ENCODE measurements around the gene CCDC85B. TPM values are rescaled to one million over a fixed set of nuclear protein-coding genes. Genes with fewer than 3 reads are reported as not detected.

CCDC85B gene
- total and polyA plus RNA-seq, 2 of the 13 experiments (the other 11 are each of a cell fraction or from before 2014, with no cell fraction given): 8.2 to 19.5 TPM

DNA sequence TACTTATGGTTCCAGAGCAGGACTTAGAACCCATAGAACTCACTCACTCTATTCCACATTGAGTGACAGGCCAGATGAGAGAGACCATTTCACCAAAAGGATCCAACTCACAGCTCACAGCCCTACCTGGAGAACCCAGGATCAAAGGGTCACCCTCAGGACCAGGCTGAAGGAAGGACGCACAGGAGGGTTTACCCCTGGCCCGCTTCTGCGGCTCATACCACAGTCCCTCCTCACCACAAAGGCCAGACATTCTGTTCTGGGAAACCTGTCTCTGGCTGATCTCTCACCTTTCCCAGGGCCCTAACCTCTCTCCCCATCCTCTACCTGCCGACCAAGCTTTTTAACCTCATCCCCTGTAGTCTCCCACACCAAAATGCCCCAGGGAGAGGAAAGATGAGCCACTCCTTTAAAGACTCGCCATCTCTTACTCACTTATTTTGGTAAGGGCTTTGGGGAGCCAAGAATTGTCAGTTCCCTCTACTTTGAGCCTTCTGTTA is 5.1 kb downstream of the CCDC85B start (continued):
- TF ChIP-seq, protein P1, sequence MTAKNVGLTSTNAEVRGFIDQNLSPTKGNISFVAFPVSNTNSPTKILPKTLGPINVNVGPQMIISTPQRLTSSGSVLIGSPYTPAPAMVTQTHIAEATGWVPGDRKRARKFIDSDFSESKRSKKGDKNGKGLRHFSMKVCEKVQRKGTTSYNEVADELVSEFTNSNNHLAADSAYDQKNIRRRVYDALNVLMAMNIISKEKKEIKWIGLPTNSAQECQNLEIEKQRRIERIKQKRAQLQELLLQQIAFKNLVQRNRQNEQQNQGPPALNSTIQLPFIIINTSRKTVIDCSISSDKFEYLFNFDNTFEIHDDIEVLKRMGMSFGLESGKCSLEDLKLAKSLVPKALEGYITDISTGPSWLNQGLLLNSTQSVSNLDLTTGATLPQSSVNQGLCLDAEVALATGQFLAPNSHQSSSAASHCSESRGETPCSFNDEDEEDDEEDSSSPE (CRISPR knock-in tag; IDR thresholded peaks at IDR 0.05): no peak
- no peak for TF ChIP-seq HOXD1 (CRISPR knock-in tag; IDR thresholded peaks at IDR 0.05)
- TF ChIP-seq ZNF749 (CRISPR knock-in tag; IDR thresholded peaks at IDR 0.05; ENCODE audit: borderline replicate concordance): no peak
- no peak for TF ChIP-seq ASH2L (IDR thresholded peaks at IDR 0.05; ENCODE audit: insufficient read length, low read depth, low read length)
- TF ChIP-seq NPAS2 (CRISPR knock-in tag; IDR thresholded peaks at IDR 0.05; ENCODE audit: borderline replicate concordance): no peak
- no peak for TF ChIP-seq PHF20 (CRISPR knock-in tag; IDR thresholded peaks at IDR 0.05)

DNA sequence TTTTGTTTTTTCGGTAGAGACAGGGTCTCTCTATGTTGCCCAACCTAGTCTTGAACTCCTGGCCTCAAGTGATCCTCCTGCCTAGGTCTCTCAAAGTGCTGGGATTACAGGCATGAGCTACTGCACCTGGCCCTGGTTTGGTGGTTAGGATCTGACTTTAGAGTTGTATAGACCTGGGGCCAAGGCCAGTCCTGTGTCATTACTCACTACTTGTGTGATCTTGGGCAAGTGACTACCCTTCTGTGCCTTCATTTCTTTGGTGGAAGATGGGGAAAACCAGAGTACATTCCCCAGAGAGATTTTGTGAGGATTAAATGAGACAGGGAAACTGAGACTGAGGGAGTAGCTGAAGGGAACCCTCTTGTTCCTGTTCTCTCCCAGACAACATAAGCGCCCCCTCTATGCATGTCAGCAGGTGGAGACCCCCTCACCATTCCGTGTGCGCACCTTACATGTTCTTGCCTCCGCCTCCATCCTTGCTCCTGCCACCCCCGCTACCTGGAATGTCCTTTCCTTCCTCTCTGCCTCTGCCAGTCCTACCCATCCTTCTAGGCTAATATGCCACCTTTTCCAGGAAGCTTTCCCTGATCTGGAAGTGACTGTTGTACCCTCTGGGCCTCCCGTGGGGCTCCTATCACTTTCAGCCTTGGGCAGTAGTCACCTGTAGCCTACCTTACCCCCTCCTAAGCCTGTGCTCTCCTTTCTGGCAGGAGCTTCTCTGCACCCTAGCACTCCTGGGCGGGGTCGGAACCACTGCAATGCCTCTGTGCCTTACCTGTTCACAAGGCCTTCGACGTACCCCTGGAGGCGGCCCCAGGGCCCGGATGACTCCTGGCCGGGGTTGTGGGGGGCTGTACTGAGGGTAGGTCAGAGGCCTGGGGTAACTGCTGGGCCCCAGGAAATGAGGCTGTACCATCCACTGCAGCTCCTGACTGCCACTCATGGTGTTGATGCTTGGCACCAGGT is 5.8 kb downstream of the CCDC85B start:
- WGBS (ENCODE audit: low lambda C conversion rate): 96% methylated on average over 14 of the region's 14 CpGs
- BruUV-seq (replicated peaks): no TSS peak
- no peak for TF ChIP-seq ZFP90 (CRISPR knock-in tag; IDR thresholded peaks at IDR 0.05; ENCODE audit: borderline replicate concordance)
- TF ChIP-seq TCF12 (IDR thresholded peaks at IDR 0.05): no peak
- no peak for TF ChIP-seq TCF12 (CRISPR knock-in tag; IDR thresholded peaks at IDR 0.05)
- TF ChIP-seq THYN1 (CRISPR knock-in tag; IDR thresholded peaks at IDR 0.05; ENCODE audit: borderline replicate concordance, low read depth): no peak
- no peak for TF ChIP-seq PHF8 (CRISPR knock-in tag; IDR thresholded peaks at IDR 0.05)
- no peak for TF ChIP-seq ZBTB42 (CRISPR knock-in tag; IDR thresholded peaks at IDR 0.05)
- peak; percentile 47; the same call in 1 of the 2 replicates for TF ChIP-seq POLR2AphosphoS2 (IDR thresholded peaks at IDR 0.05; ENCODE audit: low read depth, low read length)
- H3K4me1 ChIP-seq (ENCODE audit: insufficient read depth, low read length): peaks cover 51% of the 10 kb centered on the region
- H3K27ac ChIP-seq (ENCODE audit: extremely low read length, insufficient read depth, low read length): no peak overlapping the region
- POLR2A ChIA-PET: interaction anchor here (1.4 kb wide), 1 partner anchor 8 kb away, joined by 8 read pairs; the partner anchor contains the start of gene FIBP
- H3K4me3 ChIP-seq (replicated peaks in 1 of 3; ENCODE audit: insufficient read depth in 1 of 3, low read depth in 2 of 3, low read length in 3 of 3): no peak overlapping the region
- intact Hi-C loops (cut with micrococcal nuclease; ENCODE audit: unreplicated experiment) (no loop called here), in situ Hi-C loops (cut with HindIII; ENCODE audit: extremely low pct_ligation_motif_present, low pct_unique_long_range_greater_than_20kb) (no loop called here)
- H3K79me2 ChIP-seq (ENCODE audit: insufficient read depth, low read length): peaks cover 32% of the 10 kb centered on the region
- no peaks in the 10 kb centered on the region for H3K9me3 ChIP-seq (ENCODE audit: low read length)
- no peaks in the 10 kb centered on the region; a peak in 1 of 5 replicates for H3K27me3 ChIP-seq (ENCODE audit: control insufficient read depth in 1 of 2, insufficient read depth in 2 of 2, low read length in 2 of 2)
- H3K9ac ChIP-seq (ENCODE audit: insufficient read depth, low read depth, low read length): no peak overlapping the region
- H2AFZ ChIP-seq (ENCODE audit: low read length): no peak overlapping the region
- peaks cover 8 to 18% of the 10 kb centered on the region in 2 experiments; a peak in 4 of 5 replicates for H3K36me3 ChIP-seq (replicated peaks in 1 of 2; ENCODE audit: control insufficient read depth in 1 of 2, insufficient read depth in 2 of 2, low read length in 2 of 2)
- DNase-seq (ENCODE audit: low spot score): no peak
- no peaks in the 10 kb centered on the region for H4K20me1 ChIP-seq (ENCODE audit: insufficient read depth, low read length)
- H3K4me2 ChIP-seq (ENCODE audit: low read depth, low read length): no peak overlapping the region
- FAIRE-seq: no peak
- no peak for ATAC-seq
- CTCF ChIA-PET (ENCODE audit: low intra/inter-chr PET ratio, low total read pairs): no interaction called here

All from HepG2 (cell line).